Stimulated activated naive B cell treated with anti-CD40 and anti-IgM and Interleukin-4, amounts not matched to agents 10 μg/mL and 1 μg/mL and 100 μg/mL, for 72 hours (primary cell): ENCODE measurements around the gene NPIPB8.
A peak's percentile ranks its signal among the peaks of the same experiment; 100 is the strongest.
"Not testable (repeated sequence)": the region's sequence is repeated elsewhere in the genome, so short reads cannot be mapped to it uniquely, and the experiment has no call there.

Source experiments
- ATAC-seq, 2 donors: fragments of 150-1000 bp; cut with Tn5 transposase; replicated peaks; 2 replicates each; pipeline ENCODE4 v1.10.0; 2021; ENCODE audit warnings: moderate library complexity in 1 of 2
- DNase-seq: peaks from one replicate; pipeline ENCODE4 v3.0.0; 2021
- H3K27ac Mint-ChIP-seq: one replicate; pipeline ENCODE4 v1.8.0; 2022; ENCODE audit warnings: mild to moderate bottlenecking, mixed read lengths
- H3K27me3 Mint-ChIP-seq, 2 donors: one replicate each; pipeline ENCODE4 v1.8.0; 2022; ENCODE audit warnings: mixed read lengths in 2 of 2
- H3K36me3 Mint-ChIP-seq, 2 donors: one replicate each; pipeline ENCODE4 v1.8.0; 2022; ENCODE audit warnings: mixed read lengths in 2 of 2, mild to moderate bottlenecking in 1 of 2
- H3K4me1 Mint-ChIP-seq, 2 donors: one replicate each; pipeline ENCODE4 v1.8.0; 2022; ENCODE audit warnings: mixed read lengths in 2 of 2, mild to moderate bottlenecking in 1 of 2
- H3K4me3 Mint-ChIP-seq, 2 donors: one replicate each; pipeline ENCODE4 v1.8.0; 2022; ENCODE audit warnings: mild to moderate bottlenecking in 2 of 2, mixed read lengths in 2 of 2, moderate library complexity in 1 of 2
- H3K9me3 Mint-ChIP-seq, 2 donors: one replicate each; pipeline ENCODE4 v1.8.0; 2022; ENCODE audit warnings: mixed read lengths in 2 of 2, mild to moderate bottlenecking in 1 of 2

NPIPB8 gene

GRCh38 chr16:28612359-28613280 lies 25.2 kb upstream of the NPIPB8 start:
- H3K9me3 Mint-ChIP-seq, H3K27me3 Mint-ChIP-seq, H3K4me3 Mint-ChIP-seq, DNase-seq, H3K27ac Mint-ChIP-seq, H3K36me3 Mint-ChIP-seq: not testable (repeated sequence)
- peak; percentile 75 to 80 for ATAC-seq
- H3K4me1 Mint-ChIP-seq: peaks cover 10 to 14% of the 10 kb centered on the region in 2 donors

DNA sequence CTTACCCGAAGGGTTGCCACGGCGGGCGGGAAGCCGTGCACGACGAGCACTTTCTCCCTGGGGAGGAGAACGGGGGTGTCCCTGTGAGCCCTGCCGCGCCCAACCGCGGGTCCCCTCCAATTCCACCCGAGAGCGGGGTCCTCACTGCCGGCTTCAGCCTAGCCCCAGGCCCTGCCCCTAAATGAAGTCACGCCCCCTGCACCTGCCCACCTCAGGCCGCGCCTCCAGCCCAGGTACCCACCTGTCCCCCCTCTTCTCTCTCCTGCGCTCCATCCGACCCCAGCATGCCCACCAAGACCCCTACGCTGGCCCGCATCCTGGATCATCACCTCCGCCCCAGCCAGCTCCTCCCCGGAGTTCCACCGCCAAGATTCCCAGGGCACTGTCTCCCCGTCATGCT lies 24.0 kb upstream of the NPIPB8 start:
- H3K9me3 Mint-ChIP-seq: not testable (repeated sequence)
- H3K4me1 Mint-ChIP-seq: peaks cover 14 to 19% of the 10 kb centered on the region in 2 donors
- peak in 1 of 2 donors; percentile 21 for ATAC-seq

DNA sequence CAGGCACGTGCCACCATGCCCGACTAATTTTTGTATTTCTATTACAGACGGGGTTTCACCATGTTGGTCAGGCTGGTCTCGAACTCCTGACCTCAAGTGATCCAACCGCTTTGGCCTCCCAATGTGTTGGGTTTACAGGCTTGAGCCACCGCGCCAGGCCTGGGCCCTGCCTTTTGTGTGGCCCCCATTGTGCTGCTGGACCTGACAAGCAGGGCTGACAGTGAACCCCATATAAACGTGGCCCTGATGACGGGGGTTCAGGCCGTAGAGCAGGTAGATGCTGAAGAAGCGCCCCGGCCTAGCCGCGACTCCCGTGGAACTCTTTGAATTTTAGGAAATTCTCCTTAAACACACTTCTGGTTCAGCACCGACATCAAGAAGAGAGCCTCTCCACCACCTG lies 23.3 kb upstream of the NPIPB8 start:
- H3K27ac Mint-ChIP-seq, DNase-seq, H3K9me3 Mint-ChIP-seq, H3K36me3 Mint-ChIP-seq, H3K4me3 Mint-ChIP-seq, ATAC-seq, H3K27me3 Mint-ChIP-seq: not testable (repeated sequence)
- H3K4me1 Mint-ChIP-seq: peaks cover 13 to 18% of the 10 kb centered on the region in 2 donors

More for the DNA sequence above, 24.0 kb upstream of the NPIPB8 start:
- H3K27ac Mint-ChIP-seq, DNase-seq, H3K4me3 Mint-ChIP-seq, H3K27me3 Mint-ChIP-seq, H3K36me3 Mint-ChIP-seq: not testable (repeated sequence)

DNA sequence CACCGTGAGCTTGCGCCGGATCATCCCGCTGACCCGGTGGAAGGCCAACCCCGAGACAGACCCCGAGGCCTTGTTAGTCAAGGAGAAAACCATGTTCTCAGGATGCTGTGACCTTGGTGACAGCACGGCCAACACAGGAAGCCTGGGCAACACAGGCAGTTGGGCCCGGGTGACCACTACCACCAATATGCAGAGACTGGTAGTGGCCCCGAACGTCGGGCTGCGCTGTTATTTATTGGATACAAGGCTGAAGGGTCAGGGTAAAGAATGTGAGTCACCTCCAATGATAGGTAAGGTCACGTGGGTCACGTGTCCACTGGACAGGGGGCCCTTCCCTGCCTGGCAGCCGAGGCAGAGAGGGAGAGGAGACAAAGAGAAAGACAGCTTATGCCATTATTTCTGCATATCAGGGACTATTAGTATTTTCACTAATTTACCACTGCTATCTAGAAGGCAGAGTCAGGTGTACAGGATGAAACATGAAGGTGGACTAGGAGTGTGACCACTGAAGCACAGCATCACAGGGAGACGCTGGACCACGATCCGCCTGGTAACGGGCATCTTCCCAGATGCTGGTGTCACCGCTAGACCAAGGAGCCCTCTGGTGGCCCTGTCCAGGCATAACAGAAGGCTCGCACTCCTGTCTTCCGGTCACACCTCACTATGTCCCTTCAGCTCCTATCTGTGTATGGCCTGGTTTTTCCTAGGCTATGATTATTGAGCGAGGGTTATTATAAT lies 22.2 kb upstream of the NPIPB8 start:
- H3K9me3 Mint-ChIP-seq, H3K27me3 Mint-ChIP-seq, DNase-seq, H3K36me3 Mint-ChIP-seq, ATAC-seq, H3K4me3 Mint-ChIP-seq, H3K27ac Mint-ChIP-seq: not testable (repeated sequence)
- H3K4me1 Mint-ChIP-seq: peaks cover 6 to 10% of the 10 kb centered on the region in 2 donors

DNA sequence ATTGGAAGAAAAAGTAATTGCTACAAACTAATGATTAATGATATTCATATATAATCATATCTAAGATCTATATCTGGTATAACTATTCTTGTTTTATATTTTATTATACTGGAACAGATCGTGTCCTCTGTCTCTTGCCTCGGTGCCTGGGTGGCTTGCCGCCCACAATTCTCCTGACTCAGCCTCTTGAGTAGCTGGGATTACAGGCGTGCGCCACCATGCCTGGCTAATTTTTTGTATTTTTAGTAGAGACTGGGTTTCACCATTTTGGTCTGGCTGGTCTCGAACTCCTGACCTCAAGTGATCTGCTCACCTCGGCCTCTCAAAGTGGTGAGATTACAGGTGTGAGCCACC lies 21.7 kb upstream of the NPIPB8 start:
- ATAC-seq, H3K36me3 Mint-ChIP-seq, H3K27ac Mint-ChIP-seq, H3K4me3 Mint-ChIP-seq, DNase-seq, H3K27me3 Mint-ChIP-seq, H3K4me1 Mint-ChIP-seq, H3K9me3 Mint-ChIP-seq: not testable (repeated sequence)

DNA sequence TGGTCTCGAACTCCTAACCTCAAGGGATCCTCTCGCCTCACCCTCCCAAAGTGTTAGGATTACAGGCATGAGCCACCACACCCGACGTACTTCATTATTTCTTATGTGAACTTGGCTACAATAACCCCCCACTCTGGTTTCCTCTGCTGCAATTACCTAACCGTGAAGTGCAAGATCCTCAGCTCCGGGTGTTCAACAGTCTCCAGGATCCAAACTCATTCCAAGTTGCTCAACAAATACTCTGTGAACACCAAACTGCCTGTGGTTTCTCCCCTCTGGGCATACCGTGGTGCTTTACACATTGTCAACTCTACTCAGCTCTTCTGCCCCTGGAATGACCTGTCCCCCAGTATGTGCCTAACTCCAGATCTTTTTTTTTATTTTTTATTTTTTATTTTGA lies 21.2 kb upstream of the NPIPB8 start:
- Mint-ChIP-seq H3K9me3 (no peaks in the 10 kb centered on the region), H3K4me3 (no peak overlapping the region), H3K36me3 (no peaks in the 10 kb centered on the region), H3K4me1 (peaks cover 4 to 9% of the 10 kb centered on the region in 2 donors), H3K27ac (no peak overlapping the region), H3K27me3 (no peaks in the 10 kb centered on the region)
- no peak for ATAC-seq
- no peak for DNase-seq

DNA sequence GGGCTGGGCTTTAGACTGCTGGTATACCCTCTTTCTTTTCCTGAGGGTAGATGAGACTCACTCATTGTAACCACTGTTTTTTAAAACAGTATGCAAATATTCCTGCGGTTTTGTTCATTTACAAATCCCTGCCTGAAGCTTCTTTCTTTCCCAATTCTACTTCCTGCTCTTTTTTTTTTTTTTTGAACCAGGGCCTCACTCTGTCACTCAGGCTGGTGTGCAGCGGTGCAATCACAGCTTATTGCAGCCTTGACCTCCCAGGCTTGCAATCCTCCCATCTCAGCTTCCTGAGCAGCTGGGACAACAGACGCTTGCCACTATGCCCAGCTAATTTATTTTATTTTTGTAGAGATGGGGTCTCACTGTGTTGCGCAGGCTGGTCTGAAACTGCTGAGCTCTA lies 20.0 kb upstream of the NPIPB8 start:
- no peaks in the 10 kb centered on the region for H3K9me3 Mint-ChIP-seq
- no peak overlapping the region for H3K27ac Mint-ChIP-seq
- H3K4me3 Mint-ChIP-seq: no peak overlapping the region
- no peak for ATAC-seq
- H3K36me3 Mint-ChIP-seq: no peaks in the 10 kb centered on the region
- H3K27me3 Mint-ChIP-seq: no peaks in the 10 kb centered on the region
- no peak for DNase-seq
- H3K4me1 Mint-ChIP-seq: peaks cover 6 to 18% of the 10 kb centered on the region in 2 donors

- peaks cover 0 to 17% of the 10 kb centered on the region in 2 donors for H3K27me3 Mint-ChIP-seq
- not testable (repeated sequence) for DNase-seq, H3K4me3 Mint-ChIP-seq, H3K9me3 Mint-ChIP-seq, ATAC-seq, H3K36me3 Mint-ChIP-seq, H3K27ac Mint-ChIP-seq
- peaks cover 8 to 32% of the 10 kb centered on the region in 2 donors for H3K4me1 Mint-ChIP-seq
Measured at GRCh38 chr16:28620316-28620715, 17.5 kb upstream of the NPIPB8 start.

DNA sequence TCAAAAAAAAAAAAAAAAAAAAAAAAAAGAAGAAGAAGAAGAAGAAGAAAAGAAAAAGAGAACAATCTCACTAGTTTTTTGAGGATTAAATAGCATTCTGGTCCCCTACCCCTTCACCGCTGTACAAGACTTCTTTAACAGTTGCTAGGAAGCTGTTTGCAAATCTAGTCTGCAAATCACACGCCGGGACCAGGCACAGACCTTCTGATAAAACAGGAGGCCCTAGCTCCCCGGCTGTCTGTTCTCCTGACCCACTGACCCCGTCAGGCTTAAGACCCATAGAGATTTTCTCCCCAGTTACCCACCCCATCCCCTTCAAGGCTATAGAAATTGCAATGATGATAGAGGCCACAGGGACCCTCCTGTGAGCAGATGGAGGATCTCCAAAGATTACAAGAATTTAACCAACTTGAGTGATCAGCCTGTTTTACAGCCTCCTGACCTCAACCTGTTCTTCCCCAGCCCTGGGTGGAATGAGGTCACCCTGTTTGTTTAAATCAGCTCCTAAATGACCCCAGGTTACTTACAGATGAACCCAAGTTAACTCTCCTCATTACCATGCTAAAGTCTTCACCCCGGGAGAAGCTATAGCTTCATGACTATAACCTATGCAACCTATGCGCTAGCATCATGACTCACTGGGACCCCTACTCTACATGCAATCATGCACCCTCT lies 16.2 kb upstream of the NPIPB8 start:
- peaks cover 8 to 32% of the 10 kb centered on the region in 2 donors for H3K4me1 Mint-ChIP-seq

DNA sequence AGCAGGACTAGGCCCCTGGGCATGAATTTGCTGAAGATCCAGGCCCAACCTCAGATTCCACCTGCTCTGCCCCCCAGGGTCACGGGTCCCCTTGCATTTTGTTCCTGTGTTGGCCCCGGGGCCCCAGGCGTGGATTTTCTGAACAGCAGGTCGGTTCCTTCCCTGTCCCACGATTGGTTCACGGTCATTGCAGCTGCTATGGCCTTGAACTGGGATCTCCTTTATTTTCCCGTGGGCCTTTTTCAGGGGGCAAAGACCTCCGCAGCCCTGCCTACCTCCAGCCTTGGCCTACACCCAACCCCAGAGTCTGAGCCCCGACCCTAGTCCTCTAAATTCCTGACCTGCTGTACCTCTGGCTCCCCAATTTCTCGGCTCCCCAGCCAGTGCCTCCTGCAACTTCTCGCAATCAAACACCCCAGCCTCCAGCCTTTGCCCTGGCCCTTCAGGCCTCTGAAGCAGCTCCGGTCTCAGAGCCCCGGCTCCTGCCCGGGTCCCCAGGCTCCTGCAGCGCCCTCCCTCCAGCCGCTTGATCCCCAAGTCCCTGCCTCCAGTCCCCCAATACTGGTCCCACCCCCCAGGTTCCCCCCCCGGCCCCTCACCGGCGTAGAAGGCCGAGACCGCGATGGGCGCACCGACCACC lies 15.2 kb upstream of the NPIPB8 start:
- H3K27ac Mint-ChIP-seq: peak overlapping the region; percentile 59
- ATAC-seq: peak; percentile 25 to 32
- not testable (repeated sequence) for H3K9me3 Mint-ChIP-seq, DNase-seq, H3K36me3 Mint-ChIP-seq
- peaks cover 0 to 22% of the 10 kb centered on the region in 2 donors for H3K27me3 Mint-ChIP-seq
- H3K4me1 Mint-ChIP-seq: peaks cover 7 to 28% of the 10 kb centered on the region in 2 donors
- peak overlapping the region; percentile 80 to 85 for H3K4me3 Mint-ChIP-seq

More for the DNA sequence above, 16.2 kb upstream of the NPIPB8 start:
- Mint-ChIP-seq H3K4me3 (no peak overlapping the region), H3K27ac (no peak overlapping the region), H3K9me3 (no peaks in the 10 kb centered on the region), H3K27me3 (peaks cover 0 to 22% of the 10 kb centered on the region in 2 donors), H3K36me3 (no peaks in the 10 kb centered on the region)
- ATAC-seq (no peak), DNase-seq (no peak)

DNA sequence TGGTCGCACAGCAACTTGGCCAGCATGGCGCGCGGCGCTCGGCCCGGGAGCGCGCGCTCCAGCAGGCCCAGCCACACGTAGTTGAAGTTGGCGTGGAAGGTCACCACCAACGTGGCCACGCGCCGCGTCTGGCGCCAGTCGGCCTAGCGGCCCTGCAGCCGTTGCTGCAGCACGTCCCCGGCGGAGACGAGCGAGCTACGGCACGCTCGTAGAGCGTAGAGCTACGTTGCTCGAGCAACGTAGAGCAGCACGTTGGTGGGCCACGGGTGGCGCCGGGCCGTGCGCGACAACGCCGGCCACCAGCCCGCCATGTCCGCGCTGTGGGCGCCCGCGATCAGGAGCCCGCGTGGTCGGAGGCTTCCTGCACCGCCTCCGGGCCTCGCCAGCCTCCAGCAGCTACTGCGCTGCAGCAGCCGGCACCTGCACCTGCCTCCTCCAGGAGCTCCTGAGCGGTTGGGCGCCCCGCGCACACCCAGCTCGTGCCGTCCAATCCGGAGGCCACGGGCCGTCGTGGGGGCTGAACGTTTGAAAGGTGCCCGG lies 14.6 kb upstream of the NPIPB8 start:
- H3K27ac Mint-ChIP-seq: peak overlapping the region; percentile 31
- ATAC-seq: peak; percentile 91 to 94

GRCh38 chr16:28630905-28631304 lies 7.0 kb upstream of the NPIPB8 start:
- ATAC-seq, H3K9me3 Mint-ChIP-seq, H3K4me3 Mint-ChIP-seq, H3K27ac Mint-ChIP-seq, H3K4me1 Mint-ChIP-seq, H3K27me3 Mint-ChIP-seq, DNase-seq, H3K36me3 Mint-ChIP-seq: not testable (repeated sequence)

More for the DNA sequence above, 14.6 kb upstream of the NPIPB8 start:
- DNase-seq: peak; percentile 43
- Mint-ChIP-seq H3K36me3 (no peaks in the 10 kb centered on the region), H3K9me3 (no peaks in the 10 kb centered on the region), H3K4me3 (peak overlapping the region; percentile 80 to 85), H3K4me1 (peaks cover 4 to 23% of the 10 kb centered on the region in 2 donors), H3K27me3 (peaks cover 0 to 22% of the 10 kb centered on the region in 2 donors)

GRCh38 chr16:28636093-28636823 lies 1.6 kb upstream of the NPIPB8 start:
- not testable (repeated sequence) for DNase-seq, H3K36me3 Mint-ChIP-seq, H3K4me3 Mint-ChIP-seq, H3K27ac Mint-ChIP-seq, H3K27me3 Mint-ChIP-seq, H3K9me3 Mint-ChIP-seq, H3K4me1 Mint-ChIP-seq, ATAC-seq
